Brain microvascular endothelial cell (primary cell): ENCODE results near the gene LHCGR.
A peak's percentile ranks its signal among the peaks of the same experiment; 100 is the strongest.

Experiments
- DNase-seq: peaks from one replicate; pipeline ENCODE4 v3.0.0-alpha.2; 2020
- H3K27ac ChIP-seq: fragments of 250-450 bp; sonication (Bioruptor Pico); 2 replicates; pipeline ENCODE4 v1.5.1; 2020; ENCODE audit warnings: mild to moderate bottlenecking, moderate library complexity
- H3K27me3 ChIP-seq: fragments of 250-450 bp; sonication (Bioruptor Pico); replicated peaks from 2 replicates; pipeline ENCODE4 v1.5.1; 2020; ENCODE audit warnings: mild to moderate bottlenecking
- H3K36me3 ChIP-seq: fragments of 250-450 bp; sonication (Bioruptor Pico); replicated peaks from 2 replicates; pipeline ENCODE4 v1.5.1; 2020; ENCODE audit warnings: mild to moderate bottlenecking
- H3K4me3 ChIP-seq: 2 replicates; pipeline ENCODE4 v1.5.1; 2011; ENCODE audit warnings: low read depth, mild to moderate bottlenecking, control low read depth, low read length, moderate library complexity
- in situ Hi-C: cut with HindIII; loops from 2 replicates; pipeline ENCODE4 v1.10.0; 2017; ENCODE audit warnings: low sequenced_read_pairs, low pct_ligation_motif_present
- TF ChIP-seq, protein P1 (sequence below): IDR thresholded peaks from 2 replicates; pipeline ENCODE4 v1.5.1; 2011; ENCODE audit warnings: low read depth, mild to moderate bottlenecking, moderate library complexity, low read length, control low read depth, inconsistent platforms; ENCODE audit errors: missing control alignments

Gene LHCGR

DNA sequence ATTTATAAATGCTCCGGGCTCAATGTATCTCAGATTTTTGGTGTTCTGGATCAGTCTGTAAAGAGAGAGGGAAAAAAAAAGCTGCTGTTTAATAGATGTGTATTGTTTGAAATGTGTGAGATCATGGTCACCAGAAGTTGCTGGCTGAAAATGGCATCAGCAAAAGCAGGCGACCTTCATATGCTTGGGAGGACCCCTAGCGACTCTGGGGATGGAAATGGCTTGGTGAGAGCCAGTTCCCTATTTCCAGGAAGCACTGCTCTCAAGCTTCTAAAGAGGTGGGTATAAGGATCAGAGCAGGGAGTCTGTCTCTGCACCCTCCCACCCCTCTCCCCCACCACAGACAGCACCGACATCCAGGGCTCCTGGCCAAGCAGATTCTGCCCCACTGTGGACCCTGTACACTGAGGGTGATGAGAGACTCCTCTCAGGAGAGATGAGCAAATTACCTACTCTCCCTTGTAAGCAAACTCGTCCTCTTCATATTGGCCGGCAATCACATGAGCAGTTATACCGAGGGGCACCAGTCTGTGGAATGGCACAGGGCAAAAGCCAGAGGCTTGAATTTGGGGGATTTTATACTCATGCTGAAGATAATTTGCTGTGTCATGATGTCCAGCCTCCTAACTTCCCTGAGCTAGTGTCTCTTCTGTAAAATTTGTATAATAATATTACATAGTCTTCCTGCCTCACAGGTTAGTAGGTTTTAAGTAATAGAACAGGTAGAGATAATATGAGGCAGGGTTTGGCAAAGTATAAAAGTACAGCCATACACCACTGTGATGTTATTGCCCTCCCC lies 29.6 kb downstream of the LHCGR start:
- no peak overlapping the region for H3K4me3 ChIP-seq
- H3K27me3 ChIP-seq: no peaks in the 10 kb centered on the region
- in situ Hi-C loops: no loop called here
- H3K36me3 ChIP-seq: no peaks in the 10 kb centered on the region
- TF ChIP-seq, protein P1, sequence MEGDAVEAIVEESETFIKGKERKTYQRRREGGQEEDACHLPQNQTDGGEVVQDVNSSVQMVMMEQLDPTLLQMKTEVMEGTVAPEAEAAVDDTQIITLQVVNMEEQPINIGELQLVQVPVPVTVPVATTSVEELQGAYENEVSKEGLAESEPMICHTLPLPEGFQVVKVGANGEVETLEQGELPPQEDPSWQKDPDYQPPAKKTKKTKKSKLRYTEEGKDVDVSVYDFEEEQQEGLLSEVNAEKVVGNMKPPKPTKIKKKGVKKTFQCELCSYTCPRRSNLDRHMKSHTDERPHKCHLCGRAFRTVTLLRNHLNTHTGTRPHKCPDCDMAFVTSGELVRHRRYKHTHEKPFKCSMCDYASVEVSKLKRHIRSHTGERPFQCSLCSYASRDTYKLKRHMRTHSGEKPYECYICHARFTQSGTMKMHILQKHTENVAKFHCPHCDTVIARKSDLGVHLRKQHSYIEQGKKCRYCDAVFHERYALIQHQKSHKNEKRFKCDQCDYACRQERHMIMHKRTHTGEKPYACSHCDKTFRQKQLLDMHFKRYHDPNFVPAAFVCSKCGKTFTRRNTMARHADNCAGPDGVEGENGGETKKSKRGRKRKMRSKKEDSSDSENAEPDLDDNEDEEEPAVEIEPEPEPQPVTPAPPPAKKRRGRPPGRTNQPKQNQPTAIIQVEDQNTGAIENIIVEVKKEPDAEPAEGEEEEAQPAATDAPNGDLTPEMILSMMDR: peak; percentile 17
- no peak for DNase-seq
- no peak overlapping the region for H3K27ac ChIP-seq

DNA sequence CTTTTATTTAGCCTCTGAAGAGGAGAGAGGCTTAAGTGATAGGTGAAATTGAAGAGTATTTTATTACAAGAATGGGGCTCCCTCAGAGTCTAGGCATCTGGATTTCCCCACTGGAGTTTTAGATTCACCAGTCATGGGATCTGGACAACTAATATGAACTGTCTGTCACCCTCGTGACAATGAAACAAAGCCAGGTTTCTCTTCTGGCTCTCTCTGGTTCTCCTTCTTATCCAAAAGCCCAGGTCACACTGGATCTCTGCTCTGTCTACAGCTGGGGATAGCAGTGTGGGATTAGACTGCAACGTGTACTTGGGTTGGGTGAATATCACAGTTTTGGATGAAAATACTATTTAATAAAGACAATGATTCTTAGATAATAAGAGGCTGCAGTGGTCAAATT lies 31.2 kb downstream of the LHCGR start:
- DNase-seq: no peak
- H3K27me3 ChIP-seq: no peaks in the 10 kb centered on the region
- no peak overlapping the region for H3K4me3 ChIP-seq
- H3K36me3 ChIP-seq: no peaks in the 10 kb centered on the region
- in situ Hi-C loops: no loop called here
- H3K27ac ChIP-seq: no peak overlapping the region
- TF ChIP-seq, protein P1: no peak

DNA sequence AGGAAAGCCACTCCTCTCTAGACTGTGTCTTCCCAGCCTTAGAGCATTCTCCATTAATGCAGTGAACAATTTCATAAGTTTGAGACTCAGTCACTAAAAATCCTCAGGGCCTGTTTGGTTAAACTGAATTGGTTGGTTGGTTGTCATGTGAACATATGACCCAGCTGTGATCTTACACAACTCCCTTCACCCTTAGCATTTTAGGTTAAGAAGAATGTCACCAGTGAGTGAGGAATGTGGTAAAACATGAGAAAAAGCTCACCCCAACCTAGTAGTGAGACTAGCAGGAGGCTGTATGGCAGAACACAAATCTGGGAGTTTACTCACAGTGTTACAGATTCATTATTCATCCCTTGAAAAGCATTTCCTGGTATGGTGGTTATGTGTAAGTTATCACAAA lies 32.4 kb downstream of the LHCGR start:
- TF ChIP-seq, protein P1: no peak
- H3K36me3 ChIP-seq: no peaks in the 10 kb centered on the region
- H3K27ac ChIP-seq: peak overlapping the region; percentile 54

DNA sequence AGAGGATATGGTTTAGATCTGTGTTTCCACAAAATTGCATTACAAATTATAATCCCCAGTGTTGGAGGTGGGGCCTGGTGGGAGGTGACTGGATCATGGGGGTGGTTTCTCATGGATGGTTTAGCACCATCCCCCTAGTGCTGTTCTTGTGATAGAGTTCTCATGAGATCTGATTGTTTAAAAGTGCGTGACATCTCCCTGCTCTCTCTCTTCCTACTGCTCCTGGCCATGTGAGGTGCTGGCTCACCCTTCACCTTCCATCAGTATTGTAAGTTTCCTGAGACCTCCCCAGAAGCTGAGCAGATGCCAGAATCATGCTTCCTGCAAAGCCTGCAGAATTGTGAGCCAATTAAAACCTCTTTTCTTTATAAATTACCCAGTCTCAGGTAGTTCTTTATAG lies 33.1 kb downstream of the LHCGR start:
- H3K27ac ChIP-seq: peak overlapping the region; percentile 54
- no peak overlapping the region for H3K4me3 ChIP-seq
- no peaks in the 10 kb centered on the region for H3K36me3 ChIP-seq
- DNase-seq: no peak
- TF ChIP-seq, protein P1: no peak
- in situ Hi-C loops: no loop called here
- H3K27me3 ChIP-seq: no peaks in the 10 kb centered on the region

More for the DNA sequence above, 32.4 kb downstream of the LHCGR start:
- Histone ChIP-seq H3K27me3 (no peaks in the 10 kb centered on the region), H3K4me3 (no peak overlapping the region)
- peak; percentile 38 for DNase-seq
- in situ Hi-C loops: no loop called here

DNA sequence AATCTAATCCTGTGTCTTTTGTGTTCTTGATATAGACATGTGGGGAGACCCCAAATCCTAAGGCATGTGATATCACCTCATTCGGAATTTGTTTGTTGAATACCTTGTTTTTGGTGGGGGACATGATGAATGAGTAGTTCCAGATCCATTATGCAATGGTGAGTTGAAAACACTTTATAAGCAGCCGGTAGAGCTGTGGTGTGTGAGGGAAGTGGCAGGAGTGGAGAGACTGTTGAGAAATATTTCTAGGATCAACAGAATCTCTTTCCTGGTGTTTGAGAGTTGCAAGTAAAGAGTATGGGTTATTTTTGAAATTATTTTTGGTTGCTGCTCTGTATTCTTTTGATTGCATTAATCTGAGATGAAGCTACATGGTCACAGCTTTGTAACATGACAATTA lies 34.4 kb downstream of the LHCGR start:
- Histone ChIP-seq H3K27ac (no peak overlapping the region), H3K4me3 (no peak overlapping the region), H3K36me3 (no peaks in the 10 kb centered on the region), H3K27me3 (no peaks in the 10 kb centered on the region)
- TF ChIP-seq, protein P1: no peak
- in situ Hi-C loops: no loop called here
- DNase-seq: no peak
